ENCODE data around the gene KRTAP10-2.
"Not testable (repeated sequence)": the region's sequence is repeated elsewhere in the genome, so short reads cannot be mapped to it uniquely, and the experiment has no call there.

Gene KRTAP10-2

DNA sequence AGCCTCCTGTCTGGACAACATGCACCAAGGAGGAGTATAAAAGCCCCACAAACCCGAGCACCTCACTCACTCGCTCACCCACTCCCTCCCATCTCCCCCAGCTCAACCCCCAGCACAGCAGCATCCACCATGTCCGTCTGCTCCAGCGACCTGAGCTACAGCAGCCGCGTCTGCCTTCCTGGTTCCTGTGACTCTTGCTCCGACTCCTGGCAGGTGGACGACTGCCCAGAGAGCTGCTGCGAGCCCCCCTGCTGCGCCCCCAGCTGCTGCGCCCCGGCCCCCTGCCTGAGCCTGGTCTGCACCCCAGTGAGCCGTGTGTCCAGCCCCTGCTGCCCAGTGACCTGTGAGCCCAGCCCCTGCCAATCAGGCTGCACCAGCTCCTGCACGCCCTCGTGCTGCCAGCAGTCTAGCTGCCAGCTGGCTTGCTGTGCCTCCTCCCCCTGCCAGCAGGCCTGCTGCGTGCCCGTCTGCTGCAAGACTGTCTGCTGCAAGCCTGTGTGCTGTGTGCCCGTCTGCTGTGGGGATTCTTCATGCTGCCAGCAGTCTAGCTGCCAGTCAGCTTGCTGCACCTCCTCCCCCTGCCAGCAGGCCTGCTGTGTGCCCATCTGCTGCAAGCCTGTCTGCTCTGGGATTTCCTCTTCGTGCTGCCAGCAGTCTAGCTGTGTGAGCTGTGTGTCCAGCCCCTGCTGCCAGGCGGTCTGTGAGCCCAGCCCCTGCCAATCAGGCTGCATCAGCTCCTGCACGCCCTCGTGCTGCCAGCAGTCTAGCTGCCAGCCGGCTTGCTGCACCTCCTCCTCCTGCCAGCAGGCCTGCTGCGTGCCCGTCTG, 22.5 kb upstream of the KRTAP10-2 start, which contains the start of gene KRTAP10-4:
KRTAP10-4 (plus strand) TSS at position 100 of the 827 bp plus-strand sequence; CDS start at position 130, 30 bp downstream.
- not testable (repeated sequence) for H3K4me1 ChIP-seq (ENCODE audit: control insufficient read depth, insufficient read depth, low read length); H3K27me3 ChIP-seq (ENCODE audit: control insufficient read depth, insufficient read depth, low read length, poor library complexity, severe bottlenecking); H3K9me3 ChIP-seq (ENCODE audit: control insufficient read depth, low read length); H3K27ac ChIP-seq (ENCODE audit: insufficient read depth, low read depth, low read length, poor library complexity, severe bottlenecking); H3K36me3 ChIP-seq (ENCODE audit: control insufficient read depth, insufficient read depth, low read length); H3K4me3 ChIP-seq (ENCODE audit: insufficient read depth, low read depth, low read length)
- whole genome bisulfite sequencing, 2 experiments = 85 to 88% methylated on average over 21 to 22 of the region's 25 CpGs

DNA sequence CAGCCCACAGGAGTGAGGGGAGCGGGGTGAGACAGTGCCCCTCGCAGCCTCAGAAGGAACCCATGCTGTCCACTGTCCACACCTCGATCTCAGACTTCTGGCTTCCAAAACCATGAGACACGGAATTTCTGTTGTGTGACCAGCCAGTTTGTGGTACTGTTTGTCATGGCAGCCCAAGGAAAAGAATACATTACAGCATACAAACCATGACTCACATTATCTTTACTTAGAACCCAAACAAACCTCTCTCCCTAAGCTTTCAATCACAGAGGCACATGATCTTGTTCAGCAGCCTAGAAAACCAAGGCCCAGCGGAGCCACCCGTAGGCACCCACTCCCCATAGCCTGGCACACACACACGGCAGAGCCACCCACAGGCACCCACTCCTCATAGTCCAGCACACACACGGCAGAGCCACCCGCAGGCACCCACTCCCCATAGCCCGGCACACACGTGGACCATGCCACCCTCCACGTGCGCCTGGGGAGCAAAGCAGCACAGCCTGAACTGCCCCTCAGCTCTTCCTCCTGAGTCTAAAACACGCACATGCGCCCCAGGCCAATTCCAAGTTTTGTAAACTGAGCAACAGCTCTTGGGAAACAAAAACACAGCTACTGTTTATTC, 21.8 kb upstream of the KRTAP10-2 start:
- WGBS, 2 experiments = 92 to 93% methylated on average over 15 of the region's 15 CpGs
- H3K36me3 ChIP-seq (ENCODE audit: control insufficient read depth, insufficient read depth, low read length) = no peaks in the 10 kb centered on the region
- H3K9me3 ChIP-seq (ENCODE audit: control insufficient read depth, low read length) = no peaks in the 10 kb centered on the region
- peaks cover 6% of the 10 kb centered on the region for H3K4me1 ChIP-seq (ENCODE audit: control insufficient read depth, insufficient read depth, low read length)
- H3K4me3 ChIP-seq (ENCODE audit: insufficient read depth, low read depth, low read length) = no peak overlapping the region
- no peaks in the 10 kb centered on the region for H3K27me3 ChIP-seq (ENCODE audit: control insufficient read depth, insufficient read depth, low read length, poor library complexity, severe bottlenecking)
- H3K27ac ChIP-seq (ENCODE audit: insufficient read depth, low read depth, low read length, poor library complexity, severe bottlenecking) = no peak overlapping the region

DNA sequence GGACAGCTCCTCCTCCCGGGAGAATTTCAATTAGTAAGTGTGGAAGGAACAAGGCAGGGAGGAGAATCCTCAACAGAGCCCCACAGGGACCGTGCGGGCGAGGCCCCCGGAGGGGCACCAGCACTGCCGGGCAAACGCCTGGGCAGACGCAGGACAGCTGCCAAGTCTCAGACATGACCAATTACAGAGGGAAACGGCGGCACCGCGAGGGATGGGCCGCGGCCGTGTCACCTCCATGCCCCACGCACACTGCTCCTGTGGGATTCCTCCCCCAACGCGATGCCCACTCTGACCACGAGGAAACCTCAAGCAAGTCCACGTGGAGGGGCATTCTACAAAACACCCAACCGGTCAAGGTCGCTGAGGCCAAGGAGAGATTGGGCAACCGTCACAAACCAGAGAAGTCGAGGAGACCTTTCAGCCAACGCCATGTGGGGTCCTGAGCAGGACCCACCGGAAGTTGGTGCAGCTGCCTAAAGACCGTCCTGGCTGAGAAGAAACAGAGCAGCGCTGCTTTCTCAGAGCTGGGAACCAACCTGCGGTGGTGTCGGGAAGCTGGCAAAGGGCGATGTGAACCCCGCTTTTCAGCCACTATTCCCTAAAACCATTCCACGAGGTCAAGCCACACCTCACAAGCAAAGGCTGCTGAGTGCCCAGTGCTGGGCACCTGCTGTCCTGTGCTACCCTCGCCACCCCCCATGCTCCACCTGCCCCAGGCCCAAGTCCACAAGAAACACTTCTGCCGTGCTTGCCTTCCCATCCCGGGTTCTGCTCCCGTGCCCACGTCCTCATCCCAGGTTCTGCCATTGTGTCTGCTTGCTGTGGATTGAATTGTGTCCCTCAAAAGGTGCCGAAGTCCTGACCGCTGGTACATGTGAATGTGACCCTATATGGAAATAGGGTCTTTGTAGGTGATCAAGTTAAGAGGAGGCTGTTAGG, 20.8 kb upstream of the KRTAP10-2 start:
- no peak overlapping the region for H3K27ac ChIP-seq (ENCODE audit: insufficient read depth, low read depth, low read length, poor library complexity, severe bottlenecking)
- no peak overlapping the region for H3K4me3 ChIP-seq (ENCODE audit: insufficient read depth, low read depth, low read length)
- no peaks in the 10 kb centered on the region for H3K9me3 ChIP-seq (ENCODE audit: control insufficient read depth, low read length)
- H3K27me3 ChIP-seq (ENCODE audit: control insufficient read depth, insufficient read depth, low read length, poor library complexity, severe bottlenecking) = no peaks in the 10 kb centered on the region
- 93 to 94% methylated on average over 40 of the region's 40 CpGs for WGBS, 2 experiments
- no peaks in the 10 kb centered on the region for H3K36me3 ChIP-seq (ENCODE audit: control insufficient read depth, insufficient read depth, low read length)
- peaks cover 6% of the 10 kb centered on the region for H3K4me1 ChIP-seq (ENCODE audit: control insufficient read depth, insufficient read depth, low read length)

GRCh38 chr21:44571296-44571695, 20.0 kb upstream of the KRTAP10-2 start:
- no peak overlapping the region for H3K27ac ChIP-seq (ENCODE audit: insufficient read depth, low read depth, low read length, poor library complexity, severe bottlenecking)

DNA sequence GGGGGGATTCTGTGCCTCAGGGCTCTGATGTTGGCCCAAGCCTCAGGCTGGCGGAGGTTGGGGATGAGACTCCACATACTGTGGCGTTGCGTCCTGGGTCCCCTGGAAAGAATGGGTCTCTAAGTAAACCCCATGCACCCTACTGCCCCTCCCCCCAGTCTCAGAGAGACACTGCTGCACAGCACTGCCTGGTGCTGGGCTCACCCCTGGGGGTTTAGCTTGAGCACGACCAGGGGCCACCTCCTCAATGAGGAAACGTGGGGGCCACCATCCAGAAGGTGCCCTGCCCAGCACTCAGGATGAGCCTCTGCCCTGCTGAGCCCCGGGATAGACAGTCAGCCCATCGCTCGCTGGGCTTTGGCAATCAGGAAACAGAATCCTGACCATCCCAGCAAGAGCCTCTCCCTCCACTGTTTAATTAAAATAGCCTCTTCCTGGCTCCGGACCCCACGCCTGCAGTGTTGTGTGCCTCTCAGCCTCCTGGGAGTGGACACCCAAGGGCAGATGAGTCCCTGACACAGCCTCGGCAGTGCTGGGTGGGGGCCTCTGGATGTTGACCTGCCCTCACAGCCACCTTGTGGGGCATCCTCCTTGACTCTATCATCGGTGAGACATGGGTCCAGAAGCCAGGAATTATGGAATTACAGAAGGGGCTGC, 18.7 kb upstream of the KRTAP10-2 start:
- Histone ChIP-seq H3K9me3 (ENCODE audit: control insufficient read depth, low read length) (peaks cover 2% of the 10 kb centered on the region), H3K4me3 (ENCODE audit: insufficient read depth, low read depth, low read length) (no peak overlapping the region), H3K4me1 (ENCODE audit: control insufficient read depth, insufficient read depth, low read length) (peaks cover 6% of the 10 kb centered on the region), H3K27ac (ENCODE audit: insufficient read depth, low read depth, low read length, poor library complexity, severe bottlenecking) (no peak overlapping the region), H3K36me3 (ENCODE audit: control insufficient read depth, insufficient read depth, low read length) (no peaks in the 10 kb centered on the region), H3K27me3 (ENCODE audit: control insufficient read depth, insufficient read depth, low read length, poor library complexity, severe bottlenecking) (no peaks in the 10 kb centered on the region)
- WGBS, 2 experiments = 90 to 91% methylated on average over 12 of the region's 12 CpGs

More at GRCh38 chr21:44571296-44571695, 20.0 kb upstream of the KRTAP10-2 start:
- WGBS, 2 experiments = 67 to 73% methylated on average over 4 of the region's 4 CpGs
- Histone ChIP-seq H3K9me3 (ENCODE audit: control insufficient read depth, low read length) (peaks cover 2% of the 10 kb centered on the region), H3K4me3 (ENCODE audit: insufficient read depth, low read depth, low read length) (no peak overlapping the region), H3K27me3 (ENCODE audit: control insufficient read depth, insufficient read depth, low read length, poor library complexity, severe bottlenecking) (no peaks in the 10 kb centered on the region), H3K36me3 (ENCODE audit: control insufficient read depth, insufficient read depth, low read length) (no peaks in the 10 kb centered on the region), H3K4me1 (ENCODE audit: control insufficient read depth, insufficient read depth, low read length) (peaks cover 6% of the 10 kb centered on the region)

- H3K4me3 ChIP-seq (ENCODE audit: insufficient read depth, low read depth, low read length) = no peak overlapping the region
- WGBS, 2 experiments = 86 to 87% methylated on average over 27 of the region's 27 CpGs
- no peak overlapping the region for H3K27ac ChIP-seq (ENCODE audit: insufficient read depth, low read depth, low read length, poor library complexity, severe bottlenecking)
- no peaks in the 10 kb centered on the region for H3K4me1 ChIP-seq (ENCODE audit: control insufficient read depth, insufficient read depth, low read length)
- H3K36me3 ChIP-seq (ENCODE audit: control insufficient read depth, insufficient read depth, low read length) = no peaks in the 10 kb centered on the region
- peaks cover 2% of the 10 kb centered on the region for H3K9me3 ChIP-seq (ENCODE audit: control insufficient read depth, low read length)
- no peaks in the 10 kb centered on the region for H3K27me3 ChIP-seq (ENCODE audit: control insufficient read depth, insufficient read depth, low read length, poor library complexity, severe bottlenecking)
These were observed 17.6 kb upstream of the KRTAP10-2 start for GRCh38 chr21:44568667-44569556.

GRCh38 chr21:44568261-44568660, 17.0 kb upstream of the KRTAP10-2 start:
- Histone ChIP-seq H3K36me3 (ENCODE audit: control insufficient read depth, insufficient read depth, low read length) (no peaks in the 10 kb centered on the region), H3K27ac (ENCODE audit: insufficient read depth, low read depth, low read length, poor library complexity, severe bottlenecking) (no peak overlapping the region), H3K4me3 (ENCODE audit: insufficient read depth, low read depth, low read length) (no peak overlapping the region), H3K27me3 (ENCODE audit: control insufficient read depth, insufficient read depth, low read length, poor library complexity, severe bottlenecking) (no peaks in the 10 kb centered on the region), H3K4me1 (ENCODE audit: control insufficient read depth, insufficient read depth, low read length) (no peaks in the 10 kb centered on the region), H3K9me3 (ENCODE audit: control insufficient read depth, low read length) (peaks cover 2% of the 10 kb centered on the region)
- 90 to 95% methylated on average over 12 of the region's 12 CpGs for WGBS, 2 experiments

DNA sequence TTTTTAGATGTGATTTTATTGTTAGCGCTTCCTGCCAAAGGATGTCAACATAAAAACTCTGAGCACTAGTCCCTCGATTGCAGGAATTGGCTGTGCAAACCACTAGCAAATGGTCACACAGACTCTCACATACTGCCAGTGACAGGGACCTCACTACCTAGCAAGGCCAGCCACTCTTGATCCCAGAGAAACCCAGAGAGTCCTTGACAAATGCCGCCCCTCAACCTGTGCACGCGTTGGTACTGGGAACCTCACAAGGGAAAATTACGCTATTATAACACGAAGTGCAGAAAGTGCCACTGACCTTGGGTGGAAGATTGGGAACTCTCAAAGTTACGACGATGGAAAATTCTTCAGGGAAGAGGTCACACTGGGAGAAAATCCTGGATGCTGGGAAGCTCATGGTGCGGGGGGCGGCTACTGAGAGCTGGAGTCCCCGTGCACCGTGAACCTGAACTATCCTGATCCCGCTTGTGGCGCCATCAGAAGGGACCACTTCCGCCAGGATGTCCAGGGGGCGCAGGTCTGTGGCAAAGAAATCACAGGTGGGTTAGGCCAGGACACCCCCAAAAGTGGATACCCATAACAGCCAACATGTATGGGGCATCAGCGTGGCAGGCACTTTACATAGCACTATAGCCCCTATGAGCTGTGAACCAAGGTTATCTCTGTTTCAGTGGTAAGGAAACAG, 16.3 kb upstream of the KRTAP10-2 start:
- H3K9me3 ChIP-seq (ENCODE audit: control insufficient read depth, low read length) = peaks cover 2% of the 10 kb centered on the region
- H3K27me3 ChIP-seq (ENCODE audit: control insufficient read depth, insufficient read depth, low read length, poor library complexity, severe bottlenecking) = no peaks in the 10 kb centered on the region
- H3K4me1 ChIP-seq (ENCODE audit: control insufficient read depth, insufficient read depth, low read length) = no peaks in the 10 kb centered on the region
- H3K36me3 ChIP-seq (ENCODE audit: control insufficient read depth, insufficient read depth, low read length) = no peaks in the 10 kb centered on the region
- no peak overlapping the region for H3K4me3 ChIP-seq (ENCODE audit: insufficient read depth, low read depth, low read length)
- WGBS, 2 experiments = 95% methylated on average over 18 of the region's 18 CpGs
- no peak overlapping the region for H3K27ac ChIP-seq (ENCODE audit: insufficient read depth, low read depth, low read length, poor library complexity, severe bottlenecking)

Data from ectodermal cell (in vitro differentiated cells).